Peyer's patch (tissue), 4 donors: ENCODE data around the gene PRG3. TPM values are rescaled to one million over a fixed set of nuclear protein-coding genes. Genes with fewer than 3 reads are reported as not detected.

Source experiments
- DNase-seq, 3 donors: peaks; one replicate each; pipeline ENCODE4 v3.0.0-alpha.2; 2017 to 2019
- H3K27ac ChIP-seq, 4 donors: fragments of 200-600 bp; sonication (generic); one replicate each; pipeline ENCODE4 v1.5.1; 2016 to 2019
- H3K27me3 ChIP-seq, 2 donors: fragments of 200-600 bp; sonication (generic); one replicate each; pipeline ENCODE4 v1.5.1; 2019
- H3K36me3 ChIP-seq, 3 donors: fragments of 200-600 bp; sonication (generic); one replicate each; pipeline ENCODE4 v1.5.1; 2016 to 2019
- H3K4me1 ChIP-seq, 4 donors: fragments of 200-600 bp; sonication (generic); one replicate each; pipeline ENCODE4 v1.5.1; 2016 to 2019
- H3K4me3 ChIP-seq, 4 donors: fragments of 200-600 bp; sonication (generic); 1 replicate in 3 of 4; 2 replicates in 1 of 4; pipeline ENCODE4 v1.5.1; 2016 to 2019; ENCODE audit warnings: mild to moderate bottlenecking in 1 of 4
- H3K9me3 ChIP-seq, 4 donors: fragments of 200-600 bp; sonication (generic); one replicate each; pipeline ENCODE4 v1.5.1; 2016 to 2019; ENCODE audit warnings: mild to moderate bottlenecking in 1 of 4
- CTCF ChIP-seq, 6 experiments: fragments of 450-650 bp in 4 of 6; fragments of 200-600 bp in 2 of 6; sonication (generic) in 1 of 6; IDR thresholded peaks; one replicate each; pipeline ENCODE4 v1.5.1; 2017 to 2019; ENCODE audit warnings: antibody characterized with exemption in 6 of 6, mild to moderate bottlenecking in 3 of 6, moderate library complexity in 1 of 6
- POLR2A ChIP-seq, 2 donors: fragments of 450-650 bp; IDR thresholded peaks; one replicate each; pipeline ENCODE4 v1.5.1; 2017; ENCODE audit warnings: antibody characterized with exemption in 2 of 2, mild to moderate bottlenecking in 2 of 2, moderate library complexity in 2 of 2
- total RNA-seq, 4 donors: library from RNA; depleted of rRNA; stranded (reverse); fragments of >200 nt; gene quantifications; one replicate each; pipeline ENCODE4 v1.1.0, GENCODE V29; 2016

PRG3 gene
- total RNA-seq, 4 donors from 2014 or later = not detected

- H3K27ac ChIP-seq = no peak overlapping the region
- no peak overlapping the region for H3K4me3 ChIP-seq
- no peaks in the 10 kb centered on the region for H3K27me3 ChIP-seq
- no peaks in the 10 kb centered on the region for H3K9me3 ChIP-seq
- no peak for DNase-seq
- no peaks in the 10 kb centered on the region for H3K4me1 ChIP-seq
- TF ChIP-seq CTCF (IDR thresholded peaks at IDR 0.05) = no peak
- TF ChIP-seq POLR2A (IDR thresholded peaks at IDR 0.05) = no peak
- H3K36me3 ChIP-seq = no peaks in the 10 kb centered on the region
These were observed 10.2 kb upstream of the PRG3 start for GRCh38 chr11:57391111-57391510.

DNA sequence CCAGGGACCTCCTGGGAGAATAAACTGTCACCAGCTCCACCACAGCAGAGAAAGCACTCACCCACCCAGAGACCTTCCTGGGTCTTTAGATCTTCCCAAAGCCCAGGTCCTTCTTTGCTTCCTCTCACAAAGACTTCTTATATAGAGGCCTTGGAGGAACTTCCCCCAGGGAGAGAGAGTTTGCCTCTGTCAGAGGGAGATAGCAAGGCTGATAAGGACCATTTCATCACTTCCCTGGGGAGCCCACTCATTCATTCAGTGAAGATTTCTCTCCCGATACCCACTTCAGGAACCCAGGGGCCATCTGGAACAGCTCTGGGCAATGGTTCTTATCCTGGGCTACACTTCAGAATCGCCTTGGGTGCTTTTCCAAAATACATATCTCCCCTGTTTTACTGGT lies 9.6 kb upstream of the PRG3 start, which contains the start of gene PRG2:
Gene PRG2, minus strand, starts transcription at position 116 of the 400 bp plus-strand sequence. CDS start 706 bp downstream, outside the sequence.
- Histone ChIP-seq H3K4me1 (no peaks in the 10 kb centered on the region), H3K4me3 (no peak within 1 kb of the TSS), H3K36me3 (no peaks in the 10 kb centered on the region), H3K27ac (no peak within 1 kb of the TSS), H3K9me3 (no peaks in the 10 kb centered on the region), H3K27me3 (no peaks in the 10 kb centered on the region)
- no peak for TF ChIP-seq POLR2A (IDR thresholded peaks at IDR 0.05)
- TF ChIP-seq CTCF (IDR thresholded peaks at IDR 0.05) = no peak
- no peak for DNase-seq

- no peaks in the 10 kb centered on the region for H3K36me3 ChIP-seq
- TF ChIP-seq CTCF (IDR thresholded peaks at IDR 0.05) (no peak), POLR2A (IDR thresholded peaks at IDR 0.05) (no peak)
- no peaks in the 10 kb centered on the region for H3K4me1 ChIP-seq
- no peak overlapping the region for H3K4me3 ChIP-seq
- no peak for DNase-seq
- no peak overlapping the region for H3K27ac ChIP-seq
- H3K27me3 ChIP-seq = no peaks in the 10 kb centered on the region
- H3K9me3 ChIP-seq = no peaks in the 10 kb centered on the region
These were observed 6.5 kb upstream of the PRG3 start for GRCh38 chr11:57387289-57388030.

DNA sequence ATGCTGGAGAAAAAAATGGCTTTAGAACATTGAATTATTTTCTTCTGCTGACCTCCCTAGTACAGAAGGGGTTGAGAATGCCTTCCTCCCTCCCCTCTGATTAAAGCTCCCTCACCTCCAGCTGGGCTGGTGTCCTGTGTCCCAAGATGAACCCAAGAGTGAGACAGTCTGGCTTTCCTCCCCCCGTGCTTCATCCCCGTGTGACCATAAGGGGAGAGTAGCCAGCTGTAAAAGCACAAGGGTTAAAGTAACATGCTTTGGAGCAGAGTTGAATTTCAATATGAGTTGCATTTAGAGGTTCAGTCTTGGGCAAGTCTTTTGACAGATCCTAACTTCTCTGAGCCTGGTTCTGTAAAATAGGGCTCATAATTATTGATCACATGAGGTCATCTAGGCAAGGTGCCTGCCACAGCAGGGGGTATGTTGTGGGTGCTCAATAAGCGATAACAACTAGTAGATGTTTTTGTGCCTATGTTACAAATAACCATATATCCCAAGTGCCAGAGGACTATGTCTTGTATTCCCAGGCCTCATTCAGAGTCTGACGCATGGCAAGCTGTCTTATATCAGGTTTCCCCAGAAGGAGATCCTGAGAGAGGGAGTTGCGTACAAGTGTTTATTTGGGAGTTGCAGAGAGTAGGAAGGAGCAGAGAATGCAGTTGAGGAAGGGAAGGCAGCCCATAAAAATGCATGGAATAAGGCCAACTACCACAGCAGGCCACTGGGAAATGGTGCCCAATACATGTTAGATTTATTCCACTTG lies 5.4 kb upstream of the PRG3 start:
- Histone ChIP-seq H3K4me1 (no peaks in the 10 kb centered on the region), H3K27ac (no peak overlapping the region), H3K27me3 (no peaks in the 10 kb centered on the region), H3K36me3 (no peaks in the 10 kb centered on the region), H3K4me3 (no peak overlapping the region), H3K9me3 (no peaks in the 10 kb centered on the region)
- no peak for DNase-seq
- no peak for TF ChIP-seq POLR2A (IDR thresholded peaks at IDR 0.05)
- no peak for TF ChIP-seq CTCF (IDR thresholded peaks at IDR 0.05)

DNA sequence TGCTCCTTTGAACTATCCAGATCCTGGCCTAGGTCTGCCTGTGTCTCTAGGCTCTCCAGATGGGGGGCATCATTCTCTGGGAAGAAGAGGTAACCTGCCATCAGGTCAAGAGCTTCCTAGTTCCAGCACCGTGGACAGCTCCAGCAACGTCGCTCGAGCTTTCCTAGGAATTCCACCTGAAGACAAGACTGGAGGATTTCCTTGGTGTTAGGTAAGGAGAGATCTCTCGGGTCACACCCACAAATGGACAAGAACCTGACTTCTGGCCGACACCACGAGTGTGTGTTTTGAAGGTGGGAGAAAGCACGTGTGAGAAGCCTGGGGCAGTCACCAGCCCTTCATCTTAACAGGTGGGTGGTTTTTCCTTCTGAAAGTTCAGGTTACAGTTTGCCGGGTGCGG lies 1.2 kb downstream of the PRG3 start:
- no peak for DNase-seq
- no peaks in the 10 kb centered on the region for H3K9me3 ChIP-seq
- no peak overlapping the region for H3K4me3 ChIP-seq
- no peaks in the 10 kb centered on the region for H3K4me1 ChIP-seq
- no peak overlapping the region for H3K27ac ChIP-seq
- TF ChIP-seq CTCF (IDR thresholded peaks at IDR 0.05) (no peak), POLR2A (IDR thresholded peaks at IDR 0.05) (no peak)
- H3K27me3 ChIP-seq = no peaks in the 10 kb centered on the region
- no peaks in the 10 kb centered on the region for H3K36me3 ChIP-seq
